ENCODE data around the gene ALK. TPM values are rescaled to one million over a fixed set of nuclear protein-coding genes. Genes with fewer than 3 reads are reported as not detected.

Gene ALK
- total RNA-seq, 3 donors from 2014 or later = 0.07 to 2.4 (median 0.09) TPM

- DNase-seq (no peak), ATAC-seq (no peak)
- no peak overlapping the region for H3K4me3 ChIP-seq
- H3K4me1 ChIP-seq (ENCODE audit: low read depth) = no peaks in the 10 kb centered on the region
- TF ChIP-seq CTCF (IDR thresholded peaks at IDR 0.05) = no peak
- intact Hi-C loops (cut with DNase I, micrococcal nuclease) = no loop called here
- H3K9me3 ChIP-seq = no peaks in the 10 kb centered on the region
- no peaks in the 10 kb centered on the region for H3K36me3 ChIP-seq (ENCODE audit: low read depth)
Measured at GRCh38 chr2:29345236-29345635, 576.1 kb downstream of the ALK start.

GRCh38 chr2:29343830-29344229 lies 577.6 kb downstream of the ALK start:
- DNase-seq (no peak), ATAC-seq (no peak)
- intact Hi-C loops (cut with DNase I, micrococcal nuclease) = no loop called here
- no peak for TF ChIP-seq CTCF (IDR thresholded peaks at IDR 0.05)
- H3K4me3 ChIP-seq = no peak overlapping the region
- H3K9me3 ChIP-seq = no peaks in the 10 kb centered on the region
- H3K4me1 ChIP-seq (ENCODE audit: low read depth) = no peaks in the 10 kb centered on the region
- no peaks in the 10 kb centered on the region for H3K36me3 ChIP-seq (ENCODE audit: low read depth)

GRCh38 chr2:29336341-29337241 lies 584.8 kb downstream of the ALK start:
- TF ChIP-seq CTCF (IDR thresholded peaks at IDR 0.05) = no peak
- H3K9me3 ChIP-seq = no peaks in the 10 kb centered on the region
- ATAC-seq (no peak), DNase-seq (no peak)
- H3K4me3 ChIP-seq = no peak overlapping the region
- no peaks in the 10 kb centered on the region for H3K4me1 ChIP-seq (ENCODE audit: low read depth)
- intact Hi-C loops (cut with DNase I, micrococcal nuclease) = no loop called here
- H3K36me3 ChIP-seq (ENCODE audit: low read depth) = no peaks in the 10 kb centered on the region

GRCh38 chr2:29335396-29335795 lies 586.0 kb downstream of the ALK start:
- no peaks in the 10 kb centered on the region for H3K4me1 ChIP-seq (ENCODE audit: low read depth)
- H3K36me3 ChIP-seq (ENCODE audit: low read depth) = no peaks in the 10 kb centered on the region
- ATAC-seq (no peak), DNase-seq (no peak)
- intact Hi-C loops (cut with DNase I, micrococcal nuclease) = no loop called here
- no peak for TF ChIP-seq CTCF (IDR thresholded peaks at IDR 0.05)
- H3K9me3 ChIP-seq = no peaks in the 10 kb centered on the region
- no peak overlapping the region for H3K4me3 ChIP-seq

GRCh38 chr2:29334706-29335105 lies 586.7 kb downstream of the ALK start:
- intact Hi-C loops (cut with DNase I, micrococcal nuclease) = no loop called here

More at GRCh38 chr2:29334706-29335105, 586.7 kb downstream of the ALK start:
- TF ChIP-seq CTCF (IDR thresholded peaks at IDR 0.05) = no peak
- Histone ChIP-seq H3K36me3 (ENCODE audit: low read depth) (no peaks in the 10 kb centered on the region), H3K4me3 (no peak overlapping the region), H3K4me1 (ENCODE audit: low read depth) (no peaks in the 10 kb centered on the region), H3K9me3 (no peaks in the 10 kb centered on the region)
- DNase-seq (no peak), ATAC-seq (no peak)

All from mucosa of descending colon (tissue), 3 donors.